T-helper 22 cell (primary cell): ENCODE measurements around the gene FAM131B.

Source experiments
- DNase-seq: peaks from one replicate; pipeline ENCODE4 v3.0.0-alpha.2; 2020; ENCODE audit warnings: low read depth

FAM131B gene

GRCh38 chr7:143322760-143323633 is 39.5 kb downstream of the FAM131B start:
- no peak for DNase-seq

DNA sequence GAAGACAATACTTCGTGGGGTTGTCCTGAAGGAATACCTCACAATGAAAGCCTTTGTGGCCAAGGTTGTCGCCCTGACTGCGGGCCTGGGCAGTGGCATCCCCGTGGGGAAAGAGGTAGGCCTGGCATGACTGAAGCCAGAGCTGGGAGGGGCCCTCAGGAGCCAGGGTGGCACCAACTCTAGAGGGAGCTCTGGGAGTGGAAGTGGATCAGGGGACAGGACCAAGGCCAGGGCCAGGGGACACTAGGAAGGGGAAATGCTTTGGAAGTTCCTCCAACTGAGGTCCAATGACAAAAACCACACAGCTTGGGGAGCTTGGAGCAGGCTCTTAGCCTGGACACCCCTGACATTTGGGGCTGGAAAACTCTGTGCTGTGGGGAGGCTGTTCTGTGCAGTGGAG is 40.8 kb downstream of the FAM131B start:
- no peak for DNase-seq

DNA sequence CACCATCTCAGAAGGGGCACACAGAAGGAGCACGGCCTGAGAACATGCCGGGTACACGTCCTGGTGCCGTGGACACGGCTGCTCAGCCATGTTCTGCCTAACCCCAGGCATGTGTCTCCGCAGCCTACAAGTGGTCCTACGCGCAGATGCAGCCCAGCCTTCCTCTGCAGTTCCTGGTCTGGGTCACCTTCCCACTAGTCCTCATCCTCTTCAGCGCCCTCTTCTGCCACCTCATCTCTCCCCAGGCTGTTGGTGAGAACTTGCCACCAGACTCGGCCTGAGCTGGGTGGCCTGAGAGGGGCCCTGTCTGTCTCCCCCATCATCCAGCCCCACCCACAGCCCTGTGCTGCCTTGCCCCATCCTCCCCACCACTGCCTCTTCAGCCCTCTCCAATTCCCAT is 41.3 kb downstream of the FAM131B start:
- DNase-seq = no peak

- no peak for DNase-seq
Observed at GRCh38 chr7:143320620-143321019, 41.9 kb downstream of the FAM131B start.

DNA sequence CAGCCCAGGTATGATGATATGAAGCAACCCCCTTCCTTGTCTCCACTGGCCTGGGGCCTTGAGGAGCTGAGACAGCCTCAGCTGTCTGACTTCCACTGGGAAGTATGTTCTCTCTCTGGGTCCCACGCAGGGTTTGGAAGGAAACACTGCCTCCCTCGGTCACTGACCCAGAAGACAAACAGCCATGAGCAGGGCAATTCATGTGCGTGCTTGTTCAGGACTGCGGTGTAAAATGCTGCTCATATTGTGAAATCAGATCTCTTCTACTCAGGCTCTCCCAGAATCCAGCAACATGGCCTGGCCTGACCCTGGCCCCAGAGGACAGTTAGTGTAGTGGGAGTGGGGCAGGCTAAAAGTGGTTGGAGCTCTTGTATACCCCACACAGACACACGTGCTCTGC is 43.9 kb downstream of the FAM131B start:
- DNase-seq = no peak

DNA sequence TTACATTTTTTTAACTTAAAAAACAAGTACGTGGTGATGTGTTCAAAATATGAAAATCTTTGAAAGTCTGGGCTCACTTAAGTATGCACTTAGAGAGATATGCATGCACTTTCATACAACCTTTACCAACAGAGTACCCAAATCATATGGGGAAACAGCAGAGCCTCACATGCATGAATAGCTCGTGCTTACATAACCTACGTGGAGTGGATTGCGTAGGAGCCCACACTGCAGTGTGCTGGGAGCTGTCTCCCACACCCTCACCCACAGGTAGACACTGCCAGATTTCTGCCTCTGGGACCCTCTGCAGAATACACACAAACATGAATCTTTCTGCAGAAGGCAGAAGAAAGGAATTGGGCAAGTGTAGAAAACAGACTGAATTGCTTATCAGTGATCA is 46.0 kb downstream of the FAM131B start:
- DNase-seq = no peak

- DNase-seq = no peak
Observed at GRCh38 chr7:143315776-143316175, 46.7 kb downstream of the FAM131B start, which contains the start of gene CLCN1. CLCN1 (plus strand) TSS chr7:143316111; CDS start chr7:143316213, 102 bp downstream.

GRCh38 chr7:143314127-143314526 is 48.4 kb downstream of the FAM131B start:
- DNase-seq = no peak

GRCh38 chr7:143308632-143309031 is 53.9 kb downstream of the FAM131B start:
- DNase-seq = no peak

DNA sequence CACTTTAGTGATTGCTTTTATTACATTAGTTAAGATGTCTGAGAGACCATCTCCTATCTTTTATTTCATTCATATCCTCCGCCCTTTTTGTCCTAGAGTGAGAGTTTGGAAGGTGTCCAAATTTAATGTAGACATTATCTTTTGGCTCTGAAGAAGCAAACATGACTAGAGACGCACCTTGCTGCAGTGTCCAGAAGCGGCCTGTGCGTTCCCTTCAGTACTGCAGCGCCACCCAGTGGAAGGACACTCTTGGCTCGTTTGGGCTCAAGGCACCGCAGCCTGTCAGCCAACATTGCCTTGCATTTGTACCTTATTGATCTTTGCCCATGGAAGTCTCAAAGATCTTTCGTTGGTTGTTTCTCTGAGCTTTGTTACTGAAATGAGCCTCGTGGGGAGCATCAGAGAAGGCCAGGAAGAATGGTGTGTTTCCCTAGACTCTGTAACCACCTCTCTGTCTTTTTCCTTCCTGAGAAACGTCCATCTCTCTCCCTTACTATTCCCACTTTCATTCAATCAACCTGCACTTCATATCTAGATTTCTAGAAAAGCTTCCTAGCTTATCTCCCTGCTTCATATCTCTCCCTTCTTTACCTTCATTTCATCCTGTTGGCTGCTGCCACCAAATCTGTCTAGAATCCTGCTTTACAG is 57.0 kb downstream of the FAM131B start:
- peak; percentile 46 for DNase-seq

- no peak for DNase-seq
Observed at GRCh38 chr7:143304938-143305337, 57.6 kb downstream of the FAM131B start.

DNA sequence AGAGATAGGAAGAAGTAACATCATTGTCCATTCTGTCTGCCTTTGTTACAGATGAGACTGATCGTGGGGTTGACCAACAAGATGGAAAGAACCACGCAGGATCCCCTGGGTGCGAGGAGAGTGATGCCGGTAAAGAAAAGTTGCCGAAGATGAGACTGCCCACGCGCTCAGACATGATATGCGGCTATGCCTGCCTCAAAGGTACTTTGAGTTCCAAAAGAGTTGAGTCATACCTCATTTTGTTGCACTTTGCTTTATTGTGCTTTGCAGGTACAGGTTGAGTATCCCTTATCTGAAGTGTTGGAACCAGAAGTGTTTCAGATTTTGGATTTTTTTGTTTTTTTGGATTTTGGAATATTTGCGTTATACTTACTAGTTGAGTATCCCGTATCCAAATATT is 58.8 kb downstream of the FAM131B start:
- no peak for DNase-seq
